Stimulated activated CD4-positive, alpha-beta T cell treated with anti-CD3 and anti-CD28 coated beads, Interleukin-15, amount 100 ng/mL, for 48 hours (primary cell): ENCODE results near the gene MTRF1L.

ENCODE experiments used
- DNase-seq, 2 donors: peaks; one replicate each; pipeline ENCODE4 v3.0.0-alpha.2; 2020; ENCODE audit warnings: low read depth in 2 of 2

Gene MTRF1L

DNA sequence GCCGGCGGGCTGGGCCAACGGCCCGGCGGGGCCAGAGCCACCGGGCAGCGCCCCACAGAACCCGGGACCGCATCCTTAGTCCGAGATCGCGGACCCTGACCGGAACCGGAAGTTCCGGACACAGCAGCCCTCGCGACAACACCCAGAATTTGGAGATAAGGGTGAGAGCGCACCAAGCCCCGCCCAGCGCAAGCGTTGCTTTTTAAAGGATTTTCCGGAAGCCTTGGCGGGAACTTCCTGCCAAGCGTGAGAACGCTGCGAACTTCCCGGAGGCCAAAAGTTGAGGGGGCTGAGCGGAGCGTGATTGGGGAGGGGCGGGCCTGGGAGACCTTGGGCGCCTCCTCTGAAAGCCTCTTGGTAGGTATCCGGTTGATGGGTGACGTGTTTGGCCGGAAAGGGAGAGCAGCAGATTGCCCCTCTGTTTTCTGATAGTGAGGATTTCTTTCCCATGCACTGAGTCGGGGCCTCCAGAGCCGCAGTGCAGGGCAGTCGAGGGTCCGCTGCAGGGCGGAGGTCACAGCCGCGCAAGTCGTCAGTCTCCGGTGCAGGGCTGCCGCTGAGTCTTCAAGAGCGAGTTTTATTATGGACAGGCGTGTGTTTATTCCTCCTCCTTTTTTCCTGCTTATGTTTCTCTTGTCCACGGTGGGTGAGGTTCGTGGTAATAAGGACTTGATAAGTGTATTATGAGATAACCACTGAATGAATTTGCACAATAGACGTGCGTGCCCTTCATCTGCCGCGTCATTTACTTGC, at the start of gene MTRF1L:
Gene MTRF1L (minus strand): TSS at position 97 of the 753 bp plus-strand sequence. CDS start 24 bp downstream, at position 73.
- DNase-seq: peak; percentile 84 to 85

- no peak for DNase-seq
Observed at GRCh38 chr6:153051801-153052200, 49.3 kb upstream of the MTRF1L start.

GRCh38 chr6:153048631-153049030, 46.1 kb upstream of the MTRF1L start:
- no peak for DNase-seq

DNA sequence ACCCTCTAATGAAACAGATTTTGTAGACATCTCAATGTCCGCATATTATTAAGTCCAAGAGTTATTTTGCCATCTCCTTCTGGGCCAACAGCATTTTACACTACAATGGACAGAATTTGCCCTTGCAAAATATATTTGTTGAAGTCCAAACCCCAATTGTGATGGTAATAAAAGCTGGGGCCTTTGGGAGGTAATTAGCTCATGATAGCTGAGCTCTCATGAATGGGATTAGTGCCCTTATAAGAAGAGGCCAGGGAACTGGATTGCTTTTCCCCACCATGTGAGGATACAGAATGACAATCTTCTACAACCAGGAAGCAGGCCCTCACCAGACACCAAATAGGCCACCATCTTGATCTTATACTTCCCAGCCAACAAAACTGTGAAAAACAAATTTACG, 44.9 kb upstream of the MTRF1L start:
- no peak for DNase-seq

- DNase-seq: no peak
Observed at GRCh38 chr6:153045271-153045670, 42.8 kb upstream of the MTRF1L start.

DNA sequence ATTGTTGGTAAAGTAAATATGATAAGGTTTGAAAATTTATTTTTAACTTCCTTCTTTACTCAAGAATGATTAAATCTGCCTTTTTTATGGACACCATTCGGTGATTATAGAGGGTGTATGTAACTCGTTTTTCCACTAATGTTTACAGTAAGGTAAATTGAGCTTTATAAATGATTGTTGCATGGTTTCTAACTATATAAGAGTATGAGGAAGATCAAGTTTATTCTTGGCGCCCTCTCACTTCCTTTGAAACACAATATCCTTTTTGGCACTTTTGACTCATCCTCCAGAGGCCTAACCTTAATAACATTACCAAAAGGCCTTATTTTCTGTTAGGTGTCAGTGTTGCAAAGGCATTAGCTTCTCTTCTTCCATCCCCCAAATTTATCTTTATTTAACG, 41.8 kb upstream of the MTRF1L start:
- no peak for DNase-seq

GRCh38 chr6:153043719-153044118, 41.2 kb upstream of the MTRF1L start:
- no peak for DNase-seq

DNA sequence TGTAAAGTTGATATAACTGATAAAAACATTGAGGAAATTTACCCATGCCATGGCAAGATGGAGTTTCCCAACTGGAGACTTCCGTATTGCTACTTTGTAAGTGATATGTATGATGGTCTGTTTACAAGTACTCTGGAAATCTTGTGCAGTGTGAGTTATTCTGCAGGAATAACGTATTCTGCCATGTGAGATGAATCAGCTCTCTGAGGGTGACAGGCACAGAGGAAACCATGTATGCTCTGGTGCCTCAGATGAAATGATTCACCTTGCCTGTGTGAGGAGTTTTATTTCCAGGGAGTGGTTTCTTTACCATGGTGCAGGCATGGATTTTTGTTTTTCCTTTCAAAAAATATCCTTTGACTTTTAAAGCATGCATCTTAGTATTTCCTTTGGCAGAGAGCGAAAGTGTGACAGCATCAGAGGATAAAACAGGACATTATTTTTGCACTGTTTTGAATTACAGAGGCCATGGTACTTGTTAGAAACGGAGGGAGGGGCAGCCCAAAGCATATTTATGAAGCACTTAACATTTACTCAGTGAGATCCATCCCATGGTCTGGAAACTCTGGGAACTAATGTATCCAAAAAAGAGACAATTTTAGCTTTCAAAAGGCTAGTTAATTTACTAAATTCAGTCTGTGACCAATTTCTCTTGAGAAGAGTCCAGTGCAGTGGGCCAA, 36.0 kb upstream of the MTRF1L start:
- no peak for DNase-seq

DNA sequence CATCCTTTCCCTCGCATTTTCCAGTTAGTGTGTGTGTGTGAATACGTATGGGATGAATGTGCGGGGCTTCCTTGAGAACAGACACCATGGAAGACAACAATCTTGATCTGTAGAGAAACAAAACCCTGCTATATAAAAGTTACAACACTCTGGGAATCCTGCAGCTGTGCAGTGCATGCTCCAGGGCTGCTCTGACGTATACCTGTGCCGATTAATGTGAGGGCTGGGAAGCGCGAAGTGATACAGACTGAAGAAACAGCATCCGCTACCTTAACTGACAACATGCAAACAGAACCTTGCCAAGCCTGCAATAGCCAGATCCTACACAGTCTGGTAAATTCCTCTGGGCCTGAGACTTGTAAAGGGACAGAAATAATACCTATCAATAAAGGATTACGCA, 31.6 kb upstream of the MTRF1L start:
- DNase-seq: no peak

DNA sequence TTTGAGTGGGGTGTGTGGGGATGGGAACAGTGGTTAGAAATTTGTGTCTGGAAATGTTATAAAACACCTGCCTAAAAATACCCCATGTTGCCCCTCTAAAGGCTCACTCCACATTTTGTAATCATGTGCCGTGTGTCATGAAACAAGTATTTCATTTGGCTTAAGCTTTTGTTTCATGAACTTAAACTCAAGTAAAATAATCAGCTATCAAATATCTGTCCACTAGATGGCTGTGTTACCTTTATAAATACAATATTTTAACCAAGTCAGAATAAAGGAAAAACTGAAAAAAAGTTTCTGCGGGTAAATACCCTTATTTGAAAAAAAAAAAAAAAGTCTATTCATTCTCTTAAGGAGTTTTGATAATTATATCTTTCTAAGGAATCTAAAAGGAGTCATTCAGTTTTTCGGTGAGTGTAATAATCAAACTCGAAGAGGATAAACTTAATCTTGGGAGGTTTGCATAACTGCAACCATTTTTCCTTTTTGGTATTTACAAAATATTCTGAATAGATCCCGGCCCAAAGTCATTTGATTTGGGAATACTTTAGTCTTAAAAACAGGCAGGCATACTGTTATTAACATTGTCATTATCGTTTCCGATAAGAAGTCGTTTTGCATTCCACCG, 29.9 kb upstream of the MTRF1L start:
- DNase-seq: no peak

- DNase-seq: no peak
Observed at GRCh38 chr6:153031335-153031955, 28.9 kb upstream of the MTRF1L start.

DNA sequence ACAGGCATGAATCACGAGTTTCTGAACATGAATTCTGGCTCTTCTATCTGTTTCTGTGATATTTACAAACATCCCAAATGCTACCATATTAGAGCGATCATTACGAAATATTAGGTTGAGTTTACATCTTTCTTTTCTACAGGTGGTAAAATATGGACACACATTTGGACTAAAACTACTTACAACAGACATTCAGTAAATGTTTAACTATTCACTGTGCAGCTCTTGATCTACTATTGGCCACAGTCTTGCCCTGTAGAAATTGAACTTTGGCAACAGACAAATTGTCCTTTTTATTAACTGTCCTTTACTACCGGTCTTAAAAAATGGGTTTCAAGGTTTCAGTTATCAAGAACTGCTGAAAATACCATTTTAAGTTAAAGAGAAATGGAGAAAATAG, 26.5 kb upstream of the MTRF1L start:
- no peak for DNase-seq

DNA sequence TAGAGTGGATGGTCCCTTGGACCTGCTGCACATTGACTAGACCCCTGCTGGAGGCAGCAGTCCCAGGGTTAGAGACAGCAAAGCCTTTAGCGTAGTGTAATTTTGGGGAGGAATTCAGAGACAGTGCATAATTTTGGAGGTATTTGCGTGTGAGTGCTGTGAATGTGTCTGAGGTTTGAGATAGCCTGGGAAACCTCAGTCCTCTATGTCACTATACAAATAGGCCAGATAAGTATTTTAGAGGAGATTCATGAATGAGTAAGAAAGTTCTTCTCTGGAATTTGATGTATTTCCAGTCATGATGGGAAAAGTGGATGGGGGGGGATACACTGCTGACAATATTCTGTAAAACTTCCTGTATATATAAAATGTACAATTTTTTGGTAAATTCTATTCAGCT, 25.8 kb upstream of the MTRF1L start:
- DNase-seq: no peak

DNA sequence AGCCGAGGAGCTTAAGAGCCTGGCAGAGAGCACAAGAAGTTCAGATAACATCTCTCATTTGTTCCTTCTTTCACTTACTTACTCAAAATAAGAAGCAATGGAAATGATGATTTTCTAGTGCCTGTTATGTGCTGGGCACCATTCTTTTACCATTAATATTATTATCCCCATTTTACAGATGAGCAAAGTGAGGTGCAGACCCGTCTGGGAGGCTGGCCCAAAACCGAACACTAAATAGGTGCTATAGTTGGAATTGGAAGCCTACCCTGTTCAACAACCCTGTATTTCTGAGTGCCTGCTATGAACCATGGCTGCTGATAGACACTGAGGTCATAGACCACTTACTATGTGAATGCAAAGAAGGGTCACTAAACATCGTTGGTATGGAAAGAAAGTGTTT, 25.0 kb upstream of the MTRF1L start:
- DNase-seq: no peak

DNA sequence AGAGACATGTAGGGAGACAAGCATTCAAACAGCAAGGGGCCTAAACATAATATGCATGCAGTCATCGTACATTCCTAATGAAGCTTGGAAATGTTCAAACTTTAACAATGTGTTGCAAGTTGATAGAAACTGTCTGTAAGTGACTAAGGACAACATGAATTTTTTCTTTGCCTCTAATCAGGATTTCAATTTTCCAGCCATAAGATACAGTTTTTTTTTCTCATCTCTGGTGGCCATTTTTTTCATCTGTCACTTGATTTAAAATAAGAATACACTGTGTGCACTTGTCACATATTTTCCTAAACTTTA, 22.2 kb upstream of the MTRF1L start:
- DNase-seq: no peak

- DNase-seq: peak in 1 of 2 donors; percentile 10
Observed at GRCh38 chr6:153023977-153024708, 21.6 kb upstream of the MTRF1L start.

GRCh38 chr6:153018355-153018754, 15.8 kb upstream of the MTRF1L start:
- DNase-seq: no peak

DNA sequence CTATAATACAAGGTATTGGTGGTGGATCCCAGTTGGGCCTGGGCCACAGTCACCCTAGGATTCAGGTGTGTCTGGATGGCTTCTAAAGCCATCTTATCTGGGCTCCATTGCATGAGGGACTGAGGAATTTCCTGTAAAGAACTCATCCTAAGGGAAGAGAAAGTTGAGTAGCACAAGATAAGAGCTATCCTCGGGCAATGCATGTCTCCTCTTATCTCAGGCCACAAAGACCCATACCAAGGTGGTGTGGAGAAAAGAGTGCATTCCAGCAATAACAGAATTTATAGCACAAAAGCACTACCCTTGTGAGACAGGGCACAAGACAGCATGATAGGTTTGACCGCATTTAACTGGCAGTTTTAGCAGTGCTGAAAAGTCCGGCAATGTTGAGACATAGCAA, 14.3 kb upstream of the MTRF1L start:
- no peak for DNase-seq

DNA sequence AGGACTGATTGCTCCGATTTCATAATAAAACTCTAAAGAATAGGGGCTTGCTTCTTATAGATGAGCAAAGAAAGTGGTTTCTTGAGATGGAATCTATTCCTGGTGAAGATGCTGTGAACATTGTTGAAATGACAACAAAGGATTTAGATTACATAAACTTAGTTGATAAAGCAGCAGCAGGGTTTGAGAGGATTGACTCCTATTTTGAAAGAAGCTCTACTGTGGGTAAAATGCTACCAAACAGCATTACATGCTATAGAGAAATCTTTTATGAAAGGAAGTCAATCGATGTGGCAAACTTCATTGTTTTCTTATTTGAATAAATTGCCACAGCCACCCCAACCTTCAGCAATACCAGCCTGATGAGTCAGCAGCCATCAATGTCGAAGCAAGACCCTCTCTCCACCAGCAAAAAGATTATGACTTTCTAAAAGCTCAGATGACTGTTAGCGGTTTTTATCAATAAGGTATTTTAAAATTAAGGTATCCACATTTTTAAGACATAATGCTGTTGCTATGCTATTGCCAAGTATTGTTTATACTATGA, 12.7 kb upstream of the MTRF1L start:
- no peak for DNase-seq

GRCh38 chr6:153013438-153013837, 10.9 kb upstream of the MTRF1L start:
- no peak for DNase-seq

GRCh38 chr6:153012856-153013255, 10.3 kb upstream of the MTRF1L start:
- DNase-seq: no peak

DNA sequence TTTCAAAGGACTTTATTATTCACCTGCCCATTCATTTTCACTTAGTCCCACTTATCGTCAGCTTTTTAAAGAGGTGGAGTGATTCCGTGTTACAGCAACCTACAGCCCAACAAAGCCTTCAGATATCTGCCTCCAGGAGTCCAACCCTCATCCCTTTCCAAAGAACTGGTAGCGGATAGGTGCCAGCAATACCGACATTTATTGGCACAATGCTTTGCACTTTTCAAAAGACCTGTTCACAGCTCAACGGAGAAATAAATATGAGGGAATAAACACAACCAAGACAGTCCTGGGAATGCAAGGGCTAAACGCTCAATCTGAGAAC, 819 bp upstream of the MTRF1L start:
- DNase-seq: no peak
